H1 (cell line): Measurements from ENCODE around the gene SSC5D. TPM values are rescaled to one million over a fixed set of nuclear protein-coding genes. Genes with fewer than 3 reads are reported as not detected.
A peak's percentile ranks its signal among the peaks of the same experiment; 100 is the strongest.

Experiments
- CTCF ChIA-PET: fragments of 300-600 bp; sonication (Branson Sonifier 250); formaldehyde crosslinking; loops from one replicate; lab custom pipeline; 2021; ENCODE audit not compliant: partially characterized antibody; lab: Charles Lee
- POLR2A ChIA-PET: fragments of 300-600 bp; sonication (Branson Sonifier 250); formaldehyde crosslinking; loops from one replicate; lab custom pipeline; 2021; ENCODE audit warnings: inconsistent platforms; ENCODE audit not compliant: partially characterized antibody; lab: Charles Lee
- DNase-seq, 2 experiments: peaks; one replicate each; pipeline versions ENCODE4 v3.0.0 to v3.0.0-alpha.2; 2010 to 2022; ENCODE audit warnings: low spot score in 2 of 2, low read depth in 1 of 2, mixed read lengths in 1 of 2
- FAIRE-seq: peaks from 2 replicates; lab custom pipeline; 2011; peaks lifted over from hg19 to GRCh38; lab: Jason Lieb, UNC
- H2AFZ ChIP-seq: 2 replicates; pipeline ENCODE4 v1.8.1; 2012; ENCODE audit warnings: low read length, inconsistent platforms
- H2AK5ac ChIP-seq: 2 replicates; pipeline ENCODE4 v1.6.1; 2013; ENCODE audit warnings: low read depth, low read length
- H2BK120ac ChIP-seq: replicated peaks from 2 replicates; pipeline ENCODE3; 2013; ENCODE audit warnings: low read depth, low read length, inconsistent platforms
- H2BK12ac ChIP-seq: 2 replicates; pipeline ENCODE4 v1.6.1; 2013; ENCODE audit warnings: low read depth, low read length
- H2BK15ac ChIP-seq: 2 replicates; pipeline ENCODE4 v1.6.1; 2013; ENCODE audit warnings: low read length
- H2BK20ac ChIP-seq: 2 replicates; pipeline ENCODE4 v1.6.1; 2013; ENCODE audit warnings: low read length
- H2BK5ac ChIP-seq: 2 replicates; pipeline ENCODE4 v1.6.1; 2013; ENCODE audit warnings: low read depth, low read length
- H3K14ac ChIP-seq: 2 replicates; pipeline ENCODE4 v1.6.1; 2013; ENCODE audit warnings: inconsistent platforms; ENCODE audit not compliant: insufficient read length
- H3K18ac ChIP-seq: 2 replicates; pipeline ENCODE4 v1.6.1; 2013; ENCODE audit warnings: low read length; ENCODE audit errors: extremely low read depth
- H3K23ac ChIP-seq: 2 replicates; pipeline ENCODE4 v1.6.1; 2013; ENCODE audit warnings: inconsistent platforms; ENCODE audit not compliant: insufficient read length
- H3K23me2 ChIP-seq: 2 replicates; pipeline ENCODE4 v1.6.1; 2013; ENCODE audit warnings: low read depth, low read length
- H3K27ac ChIP-seq: 2 replicates; pipeline ENCODE4 v1.6.1; 2011; ENCODE audit warnings: low read depth, low read length, inconsistent platforms
- H3K27me3 ChIP-seq, 4 experiments: replicated peaks in 1 of 4; 1 replicate in 1 of 4; 2 replicates in 3 of 4; pipeline versions ENCODE4 v1.6.1 to v1.8.1; 2011 to 2013; ENCODE audit warnings: low read length in 3 of 4, mild to moderate bottlenecking in 3 of 4, inconsistent platforms in 2 of 4, mixed read lengths in 2 of 4, moderate library complexity in 1 of 4; ENCODE audit not compliant: control insufficient read depth in 3 of 4, insufficient read depth in 3 of 4; ENCODE audit errors: extremely low read depth in 1 of 4
- H3K36me3 ChIP-seq, 4 experiments: 2 replicates each; pipeline versions ENCODE4 v1.6.1 to v1.8.1; 2011 to 2013; ENCODE audit warnings: mild to moderate bottlenecking in 4 of 4, low read length in 3 of 4, moderate library complexity in 2 of 4, control low read depth in 1 of 4, inconsistent platforms in 1 of 4; ENCODE audit not compliant: insufficient read depth in 4 of 4, control insufficient read depth in 2 of 4
- H3K4ac ChIP-seq: replicated peaks from 2 replicates; pipeline ENCODE3; 2013; ENCODE audit warnings: low read length, low read depth, mixed read lengths, inconsistent platforms; ENCODE audit not compliant: insufficient read length
- H3K4me1 ChIP-seq, 4 experiments: replicated peaks in 1 of 4; 1 replicate in 1 of 4; 2 replicates in 3 of 4; pipeline versions ENCODE4 v1.6.1 to v1.8.1; 2011 to 2013; ENCODE audit warnings: low read length in 3 of 4, inconsistent platforms in 2 of 4, mixed read lengths in 1 of 4; ENCODE audit not compliant: insufficient read depth in 4 of 4, control insufficient read depth in 3 of 4
- H3K4me2 ChIP-seq, 2 experiments: 2 replicates each; pipeline versions ENCODE4 v1.6.1 to v1.8.1; 2011 to 2013; ENCODE audit warnings: low read depth in 2 of 2, low read length in 2 of 2, control low read depth in 1 of 2, inconsistent platforms in 1 of 2, mild to moderate bottlenecking in 1 of 2; ENCODE audit not compliant: insufficient read depth in 1 of 2
- H3K4me3 ChIP-seq, 4 experiments: fragments of 200-600, 300-600 bp in 1 of 4; sonication (generic), shearing (Covaris generic), sonication (Bioruptor Twin) in 1 of 4; 2 replicates each; pipeline versions ENCODE4 v1.5.1 to v1.8.1; 2011 to 2016; ENCODE audit warnings: low read length in 4 of 4, low read depth in 3 of 4, control low read depth in 2 of 4, inconsistent platforms in 2 of 4, mild to moderate bottlenecking in 2 of 4, mixed read lengths in 1 of 4, moderate library complexity in 1 of 4; ENCODE audit not compliant: insufficient read depth in 2 of 4; ENCODE audit errors: extremely low read depth in 1 of 4
- H3K56ac ChIP-seq: replicated peaks from 2 replicates; pipeline ENCODE3; 2013; ENCODE audit warnings: low read depth, mild to moderate bottlenecking, mixed read lengths, low read length, inconsistent platforms; ENCODE audit not compliant: insufficient read length
- H3K79me1 ChIP-seq: 2 replicates; pipeline ENCODE4 v1.6.1; 2013; ENCODE audit warnings: low read depth, low read length, control low read depth
- H3K79me2 ChIP-seq, 2 experiments: 2 replicates each; pipeline versions ENCODE4 v1.6.1 to v1.8.1; 2012 to 2013; ENCODE audit warnings: low read length in 2 of 2, mild to moderate bottlenecking in 2 of 2, inconsistent platforms in 1 of 2; ENCODE audit not compliant: insufficient read depth in 2 of 2, control insufficient read depth in 1 of 2
- H3K9ac ChIP-seq, 4 experiments: replicated peaks in 1 of 4; 1 replicate in 1 of 4; 2 replicates in 3 of 4; pipeline versions ENCODE4 v1.6.1 to v1.8.1; 2011 to 2013; ENCODE audit warnings: low read depth in 3 of 4, low read length in 3 of 4, control low read depth in 2 of 4, mild to moderate bottlenecking in 2 of 4, moderate library complexity in 2 of 4, inconsistent platforms in 1 of 4; ENCODE audit errors: extremely low read depth in 1 of 4
- H3K9me3 ChIP-seq, 2 experiments: 2 replicates each; pipeline versions ENCODE4 v1.6.1 to v1.8.1; 2012 to 2013; ENCODE audit warnings: mild to moderate bottlenecking in 2 of 2, moderate library complexity in 2 of 2, control low read depth in 1 of 2, inconsistent platforms in 1 of 2, low read depth in 1 of 2, low read length in 1 of 2, mixed read lengths in 1 of 2; ENCODE audit not compliant: insufficient read depth in 2 of 2
- H4K20me1 ChIP-seq, 2 experiments: replicated peaks in 1 of 2; 2 replicates each; pipeline versions ENCODE3 to v1.8.1; 2011 to 2013; ENCODE audit warnings: inconsistent platforms in 2 of 2, low read length in 2 of 2, mild to moderate bottlenecking in 1 of 2; ENCODE audit not compliant: insufficient read depth in 2 of 2, control insufficient read depth in 1 of 2
- H4K5ac ChIP-seq: 2 replicates; pipeline ENCODE4 v1.6.1; 2013; ENCODE audit warnings: low read length, low read depth, mixed read lengths, inconsistent platforms; ENCODE audit not compliant: insufficient read length
- H4K8ac ChIP-seq: 2 replicates; pipeline ENCODE4 v1.8.0; 2013; ENCODE audit warnings: mild to moderate bottlenecking, moderate library complexity, low read length, inconsistent platforms; ENCODE audit not compliant: insufficient read depth; ENCODE audit errors: extremely low read depth
- H4K91ac ChIP-seq: replicated peaks from 2 replicates; pipeline ENCODE3; 2013; ENCODE audit warnings: low read length, mixed read lengths, inconsistent platforms; ENCODE audit not compliant: insufficient read length
- BCL11A ChIP-seq, 2 experiments: IDR thresholded peaks; one replicate each; pipeline ENCODE4 v1.6.1; 2011; ENCODE audit warnings: low read depth in 2 of 2, low read length in 2 of 2, mild to moderate bottlenecking in 2 of 2
- CEBPB ChIP-seq: IDR thresholded peaks from 2 replicates; pipeline ENCODE4 v1.6.1; 2012; ENCODE audit warnings: low read depth, low read length
- CHD2 ChIP-seq: IDR thresholded peaks from 2 replicates; pipeline ENCODE4 v1.6.1; 2012; ENCODE audit warnings: low read length, improper control_type of control experiment
- KDM1A ChIP-seq: fragments of 200-600, 300-600 bp; sonication (generic); IDR thresholded peaks from 2 replicates; pipeline ENCODE4 v1.7.1; 2016; ENCODE audit warnings: mild to moderate bottlenecking, low read length, borderline replicate concordance
- MAFK ChIP-seq: IDR thresholded peaks from 2 replicates; pipeline ENCODE4 v1.6.1; 2012; ENCODE audit warnings: low read depth, mild to moderate bottlenecking, improper control_type of control experiment, low read length
- POU5F1 ChIP-seq: IDR thresholded peaks from 2 replicates; pipeline ENCODE4 v1.6.1; 2011; ENCODE audit warnings: low read depth, mild to moderate bottlenecking, low read length, moderate library complexity
- RBBP5 ChIP-seq: IDR thresholded peaks from 2 replicates; pipeline ENCODE4 v1.7.1; 2012; ENCODE audit warnings: low read depth, mild to moderate bottlenecking, inconsistent platforms, low read length, moderate library complexity, borderline replicate concordance
- SIX5 ChIP-seq: IDR thresholded peaks from 2 replicates; pipeline ENCODE4 v1.6.1; 2011; ENCODE audit warnings: mild to moderate bottlenecking, low read depth, low read length
- USF2 ChIP-seq: IDR thresholded peaks from 2 replicates; pipeline ENCODE4 v1.6.1; 2011; ENCODE audit warnings: low read length, improper control_type of control experiment
- WGBS, 2 experiments: shearing (Covaris generic) in 1 of 2; methylation state at CpG; one replicate each; pipeline versions ENCODE4 v1.1.6 to v1.1.7; 2013 to 2015; ENCODE audit warnings: low lambda C conversion rate in 2 of 2, mixed read lengths in 2 of 2, inconsistent platforms in 1 of 2, low coverage in 1 of 2, missing lambda C conversion rate in 1 of 2; ENCODE audit not compliant: insufficient replicate concordance in 2 of 2, insufficient coverage in 1 of 2, insufficient read length in 1 of 2; ENCODE audit errors: extremely low coverage in 1 of 2, missing lambda C conversion rate in 1 of 2; 5-methylcytosine and 5-hydroxymethylcytosine counted together
- polyA plus RNA-seq, 7 experiments: library from polyadenylated mRNA; depleted of rRNA in 3 of 7; stranded (reverse) in 5 of 7; unstranded in 2 of 7; fragments of >200 nt in 5 of 7; fragments of 200-250 nt in 2 of 7; gene quantifications; 1 replicate in 5 of 7; 2 replicates in 1 of 7; 4 replicates in 1 of 7; pipeline versions ENCODE4 v1.2.1 to v1.2.3, GENCODE V29; 2011 to 2013; ENCODE audit warnings: missing spikeins in 2 of 7, mixed read lengths in 2 of 7
- total RNA-seq: library from RNA; stranded (reverse); fragmentation: NEBNext Ultra II Directional; extraction: Animal tissue kit (Norgen Biotek cat#: 25700); gene quantifications from 2 replicates; pipeline ENCODE4 v1.2.1, GENCODE V29; 2021

Gene SSC5D
- total and polyA plus RNA-seq, 2 of the 8 experiments (the other 6 are each of a cell fraction or from before 2014, with no cell fraction given) = 0.39 to 1.7 TPM

GRCh38 chr19:55494172-55494761 lies 6.0 kb downstream of the SSC5D start:
- H4K91ac ChIP-seq = no peak overlapping the region
- H3K4me1 ChIP-seq = peaks cover 0 to 14% (median 8%) of the 10 kb centered on the region in 4 experiments; a peak in 6 of 7 replicates
- no peak overlapping the region; the same call in 1 of the 2 replicates for H3K18ac ChIP-seq
- H3K4me3 ChIP-seq = no peak overlapping the region
- H3K14ac ChIP-seq = no peak overlapping the region
- H3K27me3 ChIP-seq = no peaks in the 10 kb centered on the region; a peak in 3 of 7 replicates
- H3K23me2 ChIP-seq = no peaks in the 10 kb centered on the region; the same call in 1 of the 2 replicates
- H3K9ac ChIP-seq = no peak overlapping the region
- 78% methylated on average over 17 of the region's 22 CpGs; no CpG with 5 or more reads in 1 of the 2 experiments for WGBS, 2 experiments
- peak overlapping the region; percentile 19; the same call in 1 of the 2 replicates for H4K8ac ChIP-seq
- peak overlapping the region; percentile 33; the same call in 1 of the 2 replicates for H2BK12ac ChIP-seq
- TF ChIP-seq CHD2 = no peak
- no peak for TF ChIP-seq POU5F1
- no peak for TF ChIP-seq RBBP5
- no peak for TF ChIP-seq KDM1A
- TF ChIP-seq CEBPB = no peak
- no peak for TF ChIP-seq SIX5
- TF ChIP-seq BCL11A (IDR thresholded peaks at IDR 0.05; ENCODE audit: low read depth in 2 of 2, low read length in 2 of 2) = no peak
- TF ChIP-seq MAFK = no peak
- no peak for TF ChIP-seq USF2
- no peak overlapping the region for H4K5ac ChIP-seq
- no peak overlapping the region for H3K56ac ChIP-seq
- H2AK5ac ChIP-seq = no peak overlapping the region
- H3K4ac ChIP-seq = peak overlapping the region; percentile 59
- H3K4me2 ChIP-seq = no peak overlapping the region
- H3K36me3 ChIP-seq = no peaks in the 10 kb centered on the region
- no peak overlapping the region for H3K27ac ChIP-seq
- no peaks in the 10 kb centered on the region for H3K79me2 ChIP-seq
- DNase-seq (no peak), FAIRE-seq (no peak)
- ChIA-PET POLR2A (interaction anchor here (0.7 to 3.9 kb wide), 7 partner anchors 9 to 155 kb away, joined by 3 to 27 read pairs (median 4); partner anchors contain the start of genes KMT5C, NAT14 and ZNF628), CTCF (interaction anchor here (1.2 to 2.2 kb wide), 5 partner anchors 10 to 334 kb away, joined by 3 to 17 read pairs (median 5); no protein-coding TSS in a partner anchor)
- H3K23ac ChIP-seq = no peak overlapping the region
- H2BK20ac ChIP-seq = no peak overlapping the region
- H2BK15ac ChIP-seq = no peak overlapping the region; the same call in 1 of the 2 replicates
- H2AFZ ChIP-seq = no peak overlapping the region
- no peak overlapping the region for H2BK5ac ChIP-seq
- no peaks in the 10 kb centered on the region for H4K20me1 ChIP-seq
- no peaks in the 10 kb centered on the region for H3K9me3 ChIP-seq
- no peaks in the 10 kb centered on the region for H3K79me1 ChIP-seq
- no peak overlapping the region for H2BK120ac ChIP-seq
